HCT116 (cell line): ENCODE measurements around the gene SCCPDH. TPM values are rescaled to one million over a fixed set of nuclear protein-coding genes. Genes with fewer than 3 reads are reported as not detected.

ENCODE experiments used
- ATAC-seq: fragments of 200-7000 bp; cut with Tn5 transposase; 2 replicates; pipeline ENCODE4 v1.9.1; 2020; ENCODE audit warnings: mild to moderate bottlenecking, moderate library complexity
- BruUV-seq: library from RNA; stranded (reverse); fragments of 400-500 nt; replicated peaks from 2 replicates; lab custom pipeline; 2021; lab: Mats Ljungman, UMichigan
- CTCF ChIA-PET: fragments of 300-600 bp; sonication (Branson Sonifier 250); formaldehyde crosslinking; loops from one replicate; lab custom pipeline; 2021; ENCODE audit warnings: antibody characterized with exemption; lab: Charles Lee
- POLR2A ChIA-PET: fragments of 300-600, 350-600 bp; sonication (Branson Sonifier 250); formaldehyde crosslinking; loops from one replicate; lab custom pipeline; 2021; ENCODE audit warnings: antibody characterized with exemption; lab: Charles Lee
- RAD21 ChIA-PET, 2 experiments: fragments of 300-600 bp; sonication (Branson Sonifier 250); formaldehyde crosslinking; loops; one replicate each; lab custom pipeline; 2023; ENCODE audit warnings: low total read pairs in 2 of 2; ENCODE audit not compliant: uncharacterized antibody in 2 of 2, unreplicated experiment in 2 of 2, low non-redundant PET in 1 of 2; lab: Charles Lee
- DNase-seq: peaks from one replicate; pipeline ENCODE4 v3.0.0-alpha.2; 2010; ENCODE audit warnings: low read depth, low spot score
- H2AFZ ChIP-seq: fragments of 200-600 bp; shearing (Covaris generic), sonication (generic); 2 replicates; pipeline ENCODE4 v1.6.1; 2017; ENCODE audit warnings: low read depth, mixed run types, mixed read lengths, antibody characterized with exemption, low read length; ENCODE audit not compliant: poor library complexity, severe bottlenecking
- H3K27ac ChIP-seq: 2 replicates; pipeline ENCODE4 v1.5.1; 2012; ENCODE audit warnings: low read depth, low read length
- H3K27me3 ChIP-seq: fragments of 200-600 bp; sonication (generic); 2 replicates; pipeline ENCODE4 v1.6.1; 2016; ENCODE audit warnings: mixed run types, low read length, mixed read lengths; ENCODE audit not compliant: insufficient read depth
- H3K36me3 ChIP-seq, 2 experiments: fragments of 200-500 bp in 1 of 2; fragments of 200-600 bp in 1 of 2; sonication (Bioruptor generic) in 1 of 2; sonication (generic) in 1 of 2; 2 replicates each; pipeline versions ENCODE4 v1.5.1 to v1.6.1; 2014 to 2016; ENCODE audit warnings: low read length in 2 of 2, inconsistent platforms in 1 of 2, mixed read lengths in 1 of 2, mixed run types in 1 of 2; ENCODE audit not compliant: insufficient read depth in 2 of 2, control insufficient read depth in 1 of 2
- H3K4me1 ChIP-seq, 2 experiments: fragments of 200-600 bp in 1 of 2; sonication (generic) in 1 of 2; 2 replicates each; pipeline versions ENCODE4 v1.5.1 to v1.6.1; 2012 to 2017; ENCODE audit warnings: low read length in 2 of 2, inconsistent platforms in 1 of 2, mild to moderate bottlenecking in 1 of 2, mixed read lengths in 1 of 2, mixed run types in 1 of 2, moderate library complexity in 1 of 2; ENCODE audit not compliant: insufficient read depth in 2 of 2, control insufficient read depth in 1 of 2
- H3K4me2 ChIP-seq: fragments of 200-600 bp; sonication (generic); 2 replicates; pipeline ENCODE4 v1.6.1; 2017; ENCODE audit warnings: mixed run types, low read length, mixed read lengths
- H3K4me3 ChIP-seq, 2 experiments: fragments of 200-600 bp in 1 of 2; sonication (generic) in 1 of 2; replicated peaks in 1 of 2; 2 replicates each; pipeline ENCODE4 v1.5.1; 2011 to 2016; ENCODE audit warnings: low read length in 2 of 2, control low read depth in 1 of 2, low read depth in 1 of 2, mild to moderate bottlenecking in 1 of 2, mixed read lengths in 1 of 2, mixed run types in 1 of 2
- H3K79me2 ChIP-seq: fragments of 200-600 bp; sonication (generic); 2 replicates; pipeline ENCODE4 v1.6.1; 2017; ENCODE audit warnings: mild to moderate bottlenecking, mixed run types, low read length, moderate library complexity, mixed read lengths; ENCODE audit not compliant: insufficient read depth
- H3K9ac ChIP-seq: fragments of 200-600 bp; sonication (generic); 2 replicates; pipeline ENCODE4 v1.6.1; 2016; ENCODE audit warnings: low read length, mixed read lengths
- H3K9me2 ChIP-seq: fragments of 200-600 bp; sonication (generic), shearing (Covaris generic); 2 replicates; pipeline ENCODE4 v1.6.1; 2017; ENCODE audit warnings: mixed run types, mild to moderate bottlenecking, moderate library complexity; ENCODE audit not compliant: insufficient read depth
- H3K9me3 ChIP-seq, 2 experiments: fragments of 200-500 bp in 1 of 2; fragments of 200-600 bp in 1 of 2; sonication (Bioruptor generic) in 1 of 2; sonication (generic) in 1 of 2; 2 replicates each; pipeline ENCODE4 v1.6.1; 2014 to 2017; ENCODE audit warnings: low read length in 2 of 2, mixed read lengths in 2 of 2, inconsistent platforms in 1 of 2, low read depth in 1 of 2, mild to moderate bottlenecking in 1 of 2, mixed run types in 1 of 2, moderate library complexity in 1 of 2; ENCODE audit not compliant: control insufficient read depth in 1 of 2, insufficient read depth in 1 of 2
- H4K20me1 ChIP-seq: fragments of 200-600 bp; sonication (generic), shearing (Covaris generic); 2 replicates; pipeline ENCODE4 v1.6.1; 2017; ENCODE audit warnings: mixed run types, mild to moderate bottlenecking, moderate library complexity; ENCODE audit not compliant: insufficient read depth
- CEBPB ChIP-seq: IDR thresholded peaks from 2 replicates; pipeline ENCODE4 v1.6.1; 2012; ENCODE audit warnings: low read depth
- CTCF ChIP-seq, 3 experiments: fragments of 200-600 bp in 1 of 3; sonication (generic) in 1 of 3; IDR thresholded peaks in 2 of 3; conservative IDR thresholded peaks in 1 of 3; 2 replicates each; pipeline ENCODE4 v1.5.1; 2012 to 2017; ENCODE audit warnings: low read depth in 2 of 3, low read length in 2 of 3, antibody characterized with exemption in 1 of 3, borderline replicate concordance in 1 of 3, control low read depth in 1 of 3, mild to moderate bottlenecking in 1 of 3, mixed read lengths in 1 of 3, mixed run types in 1 of 3, moderate library complexity in 1 of 3; ENCODE audit not compliant: insufficient read depth in 1 of 3
- EZH2 ChIP-seq: fragments of 200-600 bp; sonication (generic); IDR thresholded peaks from 2 replicates; pipeline ENCODE4 v1.6.1; 2017; ENCODE audit warnings: antibody characterized with exemption, mixed run types
- POLR2A ChIP-seq: IDR thresholded peaks from 2 replicates; pipeline ENCODE4 v1.7.0; 2011; ENCODE audit warnings: borderline replicate concordance; ENCODE audit not compliant: insufficient read depth, insufficient read length; ENCODE audit errors: extremely low read depth
- POLR2AphosphoS5 ChIP-seq: IDR thresholded peaks from 2 replicates; pipeline ENCODE4 v1.6.1; 2011; ENCODE audit warnings: mild to moderate bottlenecking, low read depth, low read length, moderate library complexity
- RAD21 ChIP-seq: IDR thresholded peaks from 2 replicates; pipeline ENCODE4 v1.6.1; 2012; ENCODE audit warnings: low read depth, mild to moderate bottlenecking
- REST ChIP-seq: IDR thresholded peaks from 2 replicates; pipeline ENCODE4 v1.6.1; 2012; ENCODE audit warnings: low read depth
- SIN3A ChIP-seq: IDR thresholded peaks from 2 replicates; pipeline ENCODE4 v1.6.1; 2012; ENCODE audit warnings: low read depth
- SRF ChIP-seq: IDR thresholded peaks from 2 replicates; pipeline ENCODE4 v1.6.1; 2012; ENCODE audit warnings: low read depth
- ZBTB33 ChIP-seq: IDR thresholded peaks from 2 replicates; pipeline ENCODE4 v1.6.1; 2011; ENCODE audit warnings: mild to moderate bottlenecking, low read length, moderate library complexity; ENCODE audit not compliant: insufficient replicate concordance; ENCODE audit errors: extremely low read depth
- ZNF274 ChIP-seq: fragments of 200-500 bp; sonication (Bioruptor generic); IDR thresholded peaks from 2 replicates; pipeline ENCODE4 v1.6.1; 2014; ENCODE audit warnings: mild to moderate bottlenecking, low read depth, low read length, inconsistent platforms
- intact Hi-C: fragments of 100-400 bp; cut with micrococcal nuclease; formaldehyde crosslinking; loops from 2 replicates; pipeline ENCODE4 v1.10.0; 2022
- total RNA-seq: library from RNA; stranded (reverse); gene quantifications from one replicate; pipeline ENCODE4 v1.2.1, GENCODE V29; 2021; ENCODE audit not compliant: unreplicated experiment

SCCPDH gene
- total RNA-seq, 1 experiment from 2014 or later, result 0.30 TPM

DNA sequence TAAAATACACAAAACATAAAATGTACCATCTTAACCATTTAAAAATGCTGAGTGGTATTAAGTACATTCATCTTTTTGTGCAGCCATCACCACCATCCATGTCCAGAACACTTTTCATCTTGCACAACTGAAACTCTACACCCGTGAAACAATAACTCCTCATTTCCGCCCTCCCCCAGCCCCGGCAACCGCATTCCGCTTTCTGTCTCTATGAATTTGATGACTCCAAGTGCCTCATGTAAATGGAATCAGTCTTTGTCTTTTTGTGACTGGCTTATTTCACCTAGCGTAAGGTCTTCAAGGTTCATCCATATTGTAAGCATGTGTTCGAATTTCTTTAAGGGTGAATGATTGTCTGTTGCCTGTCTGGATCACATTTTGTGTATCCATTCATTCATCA lies 37.2 kb downstream of the SCCPDH start (continued):
- TF ChIP-seq SIN3A (no peak), SRF (no peak), POLR2A (no peak)

- no peak for TF ChIP-seq EZH2
- no peak for TF ChIP-seq CTCF (IDR thresholded peaks at IDR 0.05 in 2 of 3, conservative IDR thresholded peaks at IDR 0.05 in 1 of 3; ENCODE audit: borderline replicate concordance in 1 of 3, insufficient read depth in 1 of 3, low read depth in 2 of 3, low read length in 2 of 3)
- TF ChIP-seq RAD21, result no peak
- TF ChIP-seq POLR2A, result no peak
- no peak for TF ChIP-seq REST
- TF ChIP-seq POLR2AphosphoS5, result no peak
- no peak for TF ChIP-seq CEBPB
- TF ChIP-seq ZBTB33, result no peak
- no peak for TF ChIP-seq ZNF274
- Histone ChIP-seq H4K20me1 (no peaks in the 10 kb centered on the region), H3K36me3 (no peaks in the 10 kb centered on the region), H3K4me1 (no peaks in the 10 kb centered on the region), H3K4me2 (no peak overlapping the region), H3K79me2 (no peaks in the 10 kb centered on the region), H2AFZ (no peak overlapping the region), H3K4me3 (no peak overlapping the region), H3K27me3 (no peaks in the 10 kb centered on the region), H3K27ac (no peak overlapping the region), H3K9me2 (no peaks in the 10 kb centered on the region), H3K9ac (no peak overlapping the region), H3K9me3 (no peaks in the 10 kb centered on the region)
- DNase-seq (no peak), ATAC-seq (no peak)
- no TSS peak for BruUV-seq
- CTCF ChIA-PET, result no interaction called here
- RAD21 ChIA-PET, result no interaction called here
- POLR2A ChIA-PET, result no interaction called here
- intact Hi-C loops, result no loop called here
These were observed 41.3 kb downstream of the SCCPDH start for GRCh38 chr1:246765521-246765920.
